Gastroesophageal sphincter (tissue), 4 donors: ENCODE data around the gene STMP1. TPM values are rescaled to one million over a fixed set of nuclear protein-coding genes. Genes with fewer than 3 reads are reported as not detected.

Source experiments
- ATAC-seq: fragments of 150-250 bp; one replicate; pipeline ENCODE4 v1.9.1; 2016; ENCODE audit warnings: mild to moderate bottlenecking, moderate library complexity
- H3K27ac ChIP-seq, 4 donors: fragments of 200-600 bp; sonication (generic) in 3 of 4; 1 replicate in 3 of 4; 2 replicates in 1 of 4; pipeline ENCODE4 v1.5.1; 2016 to 2019
- H3K27me3 ChIP-seq: fragments of 200-600 bp; sonication (generic); one replicate; pipeline ENCODE4 v1.5.1; 2019
- H3K36me3 ChIP-seq, 2 donors: fragments of 200-600 bp; sonication (generic); one replicate each; pipeline ENCODE4 v1.5.1; 2019; ENCODE audit warnings: control low read depth in 1 of 2
- H3K4me1 ChIP-seq, 3 donors: fragments of 200-600 bp; sonication (generic); 1 replicate in 2 of 3; 2 replicates in 1 of 3; pipeline ENCODE4 v1.5.1; 2016 to 2019; ENCODE audit warnings: control low read depth in 2 of 3
- H3K4me3 ChIP-seq, 2 donors: fragments of 200-600 bp; sonication (generic); one replicate each; pipeline ENCODE4 v1.5.1; 2019; ENCODE audit warnings: mild to moderate bottlenecking in 1 of 2, moderate library complexity in 1 of 2
- H3K9me3 ChIP-seq, 3 donors: fragments of 200-600 bp; sonication (generic); one replicate each; pipeline ENCODE4 v1.5.1; 2017 to 2019; ENCODE audit warnings: control low read depth in 2 of 3
- EP300 ChIP-seq: sonication (generic); formaldehyde crosslinking; IDR thresholded peaks from one replicate; pipeline ENCODE4 v1.6.1; 2017; ENCODE audit warnings: antibody characterized with exemption, mild to moderate bottlenecking
- POLR2A ChIP-seq, 2 donors: fragments of 450-650 bp; IDR thresholded peaks; one replicate each; pipeline ENCODE4 v1.6.1; 2017; ENCODE audit warnings: antibody characterized with exemption in 2 of 2, mild to moderate bottlenecking in 2 of 2, moderate library complexity in 1 of 2
- POLR2AphosphoS5 ChIP-seq: sonication (generic); formaldehyde crosslinking; IDR thresholded peaks from one replicate; pipeline ENCODE4 v1.6.1; 2017; ENCODE audit warnings: antibody characterized with exemption
- WGBS, 2 donors: methylation state at CpG; one replicate each; pipeline ENCODE4 v1.1.5; 2018; ENCODE audit warnings: low coverage in 1 of 2; 5-methylcytosine and 5-hydroxymethylcytosine counted together
- total RNA-seq, 4 donors: library from RNA; depleted of rRNA; stranded (reverse); fragments of >200 nt; gene quantifications; one replicate each; pipeline ENCODE4 v1.1.0, GENCODE V29; 2016
- TF ChIP-seq, protein P1 (sequence below), 4 experiments: fragments of 200-600 bp in 2 of 4; fragments of 450-650 bp in 2 of 4; sonication (generic) in 1 of 4; IDR thresholded peaks; one replicate each; pipeline ENCODE4 v1.5.1; 2017 to 2019; ENCODE audit warnings: antibody characterized with exemption in 4 of 4, mild to moderate bottlenecking in 2 of 4, moderate library complexity in 2 of 4

STMP1 gene
- total RNA-seq, 4 donors from 2014 or later = 6.5 to 17.4 (median 11.9) TPM

DNA sequence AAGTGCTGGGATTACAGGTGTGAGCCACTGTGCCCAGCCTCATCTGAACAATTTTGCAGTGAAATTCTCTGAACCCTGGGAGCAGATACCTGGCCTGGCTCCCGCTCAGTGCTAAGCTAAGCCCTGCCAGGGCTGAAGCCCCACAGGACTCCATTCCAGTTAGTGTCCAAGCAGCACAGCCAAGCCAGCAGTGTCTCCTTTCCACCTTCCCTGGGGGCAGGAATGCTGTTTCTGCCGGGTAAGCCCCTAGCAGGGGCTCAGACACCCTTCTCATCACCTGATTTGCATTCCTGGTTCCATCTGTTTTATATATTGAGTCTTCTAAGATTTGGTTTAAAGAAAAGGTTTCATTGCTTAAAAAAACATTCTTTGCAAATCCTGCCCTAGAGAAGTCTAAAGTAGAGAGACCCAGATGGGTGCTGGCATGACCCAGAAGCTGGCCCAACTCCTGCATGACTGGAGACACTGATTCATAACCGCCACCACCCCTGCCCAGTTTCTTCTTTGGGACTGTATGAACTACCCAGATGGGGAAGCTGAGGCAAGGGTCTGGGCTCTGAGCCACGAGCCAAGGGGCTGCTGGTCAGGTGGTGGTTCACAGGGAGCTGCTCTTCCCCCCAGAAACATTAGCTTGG is 51.6 kb downstream of the STMP1 start:
- H3K36me3 ChIP-seq = no peaks in the 10 kb centered on the region
- no peak for ATAC-seq
- no peak overlapping the region for H3K27ac ChIP-seq
- peaks cover 19% of the 10 kb centered on the region for H3K27me3 ChIP-seq
- H3K9me3 ChIP-seq = no peaks in the 10 kb centered on the region
- H3K4me3 ChIP-seq = no peak overlapping the region
- TF ChIP-seq, protein P1, sequence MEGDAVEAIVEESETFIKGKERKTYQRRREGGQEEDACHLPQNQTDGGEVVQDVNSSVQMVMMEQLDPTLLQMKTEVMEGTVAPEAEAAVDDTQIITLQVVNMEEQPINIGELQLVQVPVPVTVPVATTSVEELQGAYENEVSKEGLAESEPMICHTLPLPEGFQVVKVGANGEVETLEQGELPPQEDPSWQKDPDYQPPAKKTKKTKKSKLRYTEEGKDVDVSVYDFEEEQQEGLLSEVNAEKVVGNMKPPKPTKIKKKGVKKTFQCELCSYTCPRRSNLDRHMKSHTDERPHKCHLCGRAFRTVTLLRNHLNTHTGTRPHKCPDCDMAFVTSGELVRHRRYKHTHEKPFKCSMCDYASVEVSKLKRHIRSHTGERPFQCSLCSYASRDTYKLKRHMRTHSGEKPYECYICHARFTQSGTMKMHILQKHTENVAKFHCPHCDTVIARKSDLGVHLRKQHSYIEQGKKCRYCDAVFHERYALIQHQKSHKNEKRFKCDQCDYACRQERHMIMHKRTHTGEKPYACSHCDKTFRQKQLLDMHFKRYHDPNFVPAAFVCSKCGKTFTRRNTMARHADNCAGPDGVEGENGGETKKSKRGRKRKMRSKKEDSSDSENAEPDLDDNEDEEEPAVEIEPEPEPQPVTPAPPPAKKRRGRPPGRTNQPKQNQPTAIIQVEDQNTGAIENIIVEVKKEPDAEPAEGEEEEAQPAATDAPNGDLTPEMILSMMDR (IDR thresholded peaks at IDR 0.05) = no peak
- TF ChIP-seq POLR2AphosphoS5 (no peak), POLR2A (IDR thresholded peaks at IDR 0.05) (no peak), EP300 (no peak)
- 90% methylated on average over 2 of the region's 4 CpGs; no CpG with 5 or more reads in 1 of the 2 donors for WGBS, 2 donors
- peaks cover 0 to 8% (median 0%) of the 10 kb centered on the region in 3 donors for H3K4me1 ChIP-seq

DNA sequence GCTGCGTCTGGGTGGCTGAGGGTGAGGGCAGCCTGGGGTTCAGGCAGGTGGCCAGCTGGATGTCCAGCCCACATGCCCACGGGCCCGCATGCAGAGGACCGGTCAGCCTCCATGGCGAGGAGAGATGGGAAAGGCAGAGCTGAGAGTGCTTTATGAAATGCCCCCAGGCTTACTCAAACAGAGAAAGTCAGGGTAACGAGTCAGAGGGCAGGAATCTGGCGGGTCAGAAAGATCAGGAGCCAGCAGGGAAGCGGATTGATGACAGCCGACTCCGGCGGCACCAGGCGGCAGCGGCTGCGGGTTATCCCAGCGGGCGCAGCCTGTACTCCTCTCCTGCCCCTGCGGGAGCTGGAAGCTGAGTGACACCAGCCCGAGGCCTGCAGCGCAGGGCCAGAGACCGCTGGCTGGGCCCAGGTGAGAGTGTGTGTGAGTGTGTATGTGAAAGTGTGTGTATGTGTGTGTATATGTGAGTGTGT is 52.3 kb downstream of the STMP1 start:
- Histone ChIP-seq H3K27me3 (peaks cover 19% of the 10 kb centered on the region), H3K4me1 (peaks cover 0 to 8% (median 0%) of the 10 kb centered on the region in 3 donors), H3K36me3 (no peaks in the 10 kb centered on the region), H3K9me3 (no peaks in the 10 kb centered on the region), H3K4me3 (no peak overlapping the region), H3K27ac (no peak overlapping the region)
- TF ChIP-seq, protein P1 (IDR thresholded peaks at IDR 0.05) = no peak
- TF ChIP-seq POLR2AphosphoS5 (no peak), POLR2A (IDR thresholded peaks at IDR 0.05) (no peak)
- ATAC-seq = no peak
- 79% methylated on average over 8 of the region's 20 CpGs for WGBS, 2 donors

- WGBS, 2 donors = 87 to 90% methylated on average over 4 to 5 of the region's 5 CpGs
- TF ChIP-seq POLR2A (IDR thresholded peaks at IDR 0.05) (no peak), EP300 (no peak), POLR2AphosphoS5 (no peak)
- TF ChIP-seq, protein P1 (IDR thresholded peaks at IDR 0.05) = no peak
- ATAC-seq = no peak
- Histone ChIP-seq H3K27ac (no peak overlapping the region), H3K4me3 (no peak overlapping the region), H3K27me3 (peaks cover 19% of the 10 kb centered on the region), H3K9me3 (no peaks in the 10 kb centered on the region), H3K4me1 (peaks cover 0 to 8% (median 0%) of the 10 kb centered on the region in 3 donors), H3K36me3 (no peaks in the 10 kb centered on the region)
Observed at GRCh38 chr7:135715055-135715522, 52.8 kb downstream of the STMP1 start.

- Histone ChIP-seq H3K27ac (no peak overlapping the region), H3K4me3 (no peak overlapping the region), H3K36me3 (no peaks in the 10 kb centered on the region), H3K27me3 (peaks cover 19% of the 10 kb centered on the region), H3K9me3 (no peaks in the 10 kb centered on the region), H3K4me1 (peaks cover 0 to 8% (median 0%) of the 10 kb centered on the region in 3 donors)
- TF ChIP-seq, protein P1 (IDR thresholded peaks at IDR 0.05) = no peak
- TF ChIP-seq POLR2A (IDR thresholded peaks at IDR 0.05) = no peak
- no peak for TF ChIP-seq POLR2AphosphoS5
- no peak for TF ChIP-seq EP300
- 75% methylated on average over 1 of the region's 1 CpG; no CpG with 5 or more reads in 1 of the 2 donors for WGBS, 2 donors
- no peak for ATAC-seq
Observed at GRCh38 chr7:135715673-135716072, 53.4 kb downstream of the STMP1 start.

DNA sequence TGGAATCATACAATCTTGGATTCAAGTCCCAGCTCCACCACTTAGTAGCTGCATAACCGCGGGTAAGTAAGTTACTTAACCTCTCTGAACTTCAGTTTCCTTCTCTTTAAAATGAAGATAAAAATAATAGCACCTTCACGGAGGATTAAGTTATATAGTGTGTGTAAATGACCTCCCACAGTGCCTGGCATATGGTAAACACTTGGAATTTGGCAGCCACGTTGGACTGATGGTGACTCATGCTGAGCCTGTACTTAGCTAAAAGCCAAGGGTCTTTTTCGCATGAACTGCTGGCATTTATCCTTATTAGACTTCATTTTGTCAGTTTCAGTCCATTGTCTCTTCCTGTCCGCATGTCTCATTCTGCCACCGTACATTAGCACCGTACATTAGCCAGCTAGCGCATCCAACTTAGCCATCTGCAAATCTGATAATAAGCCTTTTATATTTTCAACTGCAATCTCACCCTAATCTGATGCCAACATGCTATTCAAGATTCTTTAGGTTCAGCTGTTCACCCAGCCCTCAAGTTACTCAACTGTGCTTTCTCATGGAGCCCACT is 54.4 kb downstream of the STMP1 start:
- ATAC-seq = no peak
- WGBS, 2 donors = 38 to 59% methylated on average over 4 to 9 of the region's 9 CpGs

More for the DNA sequence above, 54.4 kb downstream of the STMP1 start:
- H3K4me1 ChIP-seq = peaks cover 0 to 8% (median 0%) of the 10 kb centered on the region in 3 donors
- H3K36me3 ChIP-seq = no peaks in the 10 kb centered on the region
- H3K27me3 ChIP-seq = peaks cover 27% of the 10 kb centered on the region
- H3K9me3 ChIP-seq = no peaks in the 10 kb centered on the region
- TF ChIP-seq POLR2AphosphoS5 (no peak), POLR2A (IDR thresholded peaks at IDR 0.05) (no peak), EP300 (no peak)
- TF ChIP-seq, protein P1 (IDR thresholded peaks at IDR 0.05) = no peak
- H3K4me3 ChIP-seq = no peak overlapping the region
- H3K27ac ChIP-seq = no peak overlapping the region
